Fibroblast of the aortic adventitia (primary cell): ENCODE data around the gene CFAP68. TPM values are rescaled to one million over a fixed set of nuclear protein-coding genes. Genes with fewer than 3 reads are reported as not detected.

ENCODE experiments used
- DNase-seq: peaks from one replicate; pipeline ENCODE4 v3.0.0-alpha.2; 2010; ENCODE audit warnings: low read depth
- H3K4me3 ChIP-seq: 2 replicates; pipeline ENCODE4 v1.5.1; 2011; ENCODE audit warnings: low read depth, mild to moderate bottlenecking, control low read depth, low read length, moderate library complexity
- total RNA-seq: library from RNA; depleted of rRNA; stranded (reverse); fragments of >200 nt; gene quantifications from 2 replicates; pipeline ENCODE4 v1.2.3, GENCODE V29; 2012; ENCODE audit warnings: low replicate concordance
- TF ChIP-seq, protein P1 (sequence below): IDR thresholded peaks from 2 replicates; pipeline ENCODE4 v1.5.1; 2011; ENCODE audit warnings: mild to moderate bottlenecking, low read length, control low read depth, inconsistent platforms; ENCODE audit not compliant: insufficient read depth

CFAP68 gene
- total RNA-seq, 1 donor = 14.9 TPM

GRCh38 chr11:111837366-111837891 is 41.9 kb upstream of the CFAP68 start:
- H3K4me3 ChIP-seq = no peak overlapping the region
- DNase-seq = no peak
- TF ChIP-seq, protein P1, sequence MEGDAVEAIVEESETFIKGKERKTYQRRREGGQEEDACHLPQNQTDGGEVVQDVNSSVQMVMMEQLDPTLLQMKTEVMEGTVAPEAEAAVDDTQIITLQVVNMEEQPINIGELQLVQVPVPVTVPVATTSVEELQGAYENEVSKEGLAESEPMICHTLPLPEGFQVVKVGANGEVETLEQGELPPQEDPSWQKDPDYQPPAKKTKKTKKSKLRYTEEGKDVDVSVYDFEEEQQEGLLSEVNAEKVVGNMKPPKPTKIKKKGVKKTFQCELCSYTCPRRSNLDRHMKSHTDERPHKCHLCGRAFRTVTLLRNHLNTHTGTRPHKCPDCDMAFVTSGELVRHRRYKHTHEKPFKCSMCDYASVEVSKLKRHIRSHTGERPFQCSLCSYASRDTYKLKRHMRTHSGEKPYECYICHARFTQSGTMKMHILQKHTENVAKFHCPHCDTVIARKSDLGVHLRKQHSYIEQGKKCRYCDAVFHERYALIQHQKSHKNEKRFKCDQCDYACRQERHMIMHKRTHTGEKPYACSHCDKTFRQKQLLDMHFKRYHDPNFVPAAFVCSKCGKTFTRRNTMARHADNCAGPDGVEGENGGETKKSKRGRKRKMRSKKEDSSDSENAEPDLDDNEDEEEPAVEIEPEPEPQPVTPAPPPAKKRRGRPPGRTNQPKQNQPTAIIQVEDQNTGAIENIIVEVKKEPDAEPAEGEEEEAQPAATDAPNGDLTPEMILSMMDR = no peak

DNA sequence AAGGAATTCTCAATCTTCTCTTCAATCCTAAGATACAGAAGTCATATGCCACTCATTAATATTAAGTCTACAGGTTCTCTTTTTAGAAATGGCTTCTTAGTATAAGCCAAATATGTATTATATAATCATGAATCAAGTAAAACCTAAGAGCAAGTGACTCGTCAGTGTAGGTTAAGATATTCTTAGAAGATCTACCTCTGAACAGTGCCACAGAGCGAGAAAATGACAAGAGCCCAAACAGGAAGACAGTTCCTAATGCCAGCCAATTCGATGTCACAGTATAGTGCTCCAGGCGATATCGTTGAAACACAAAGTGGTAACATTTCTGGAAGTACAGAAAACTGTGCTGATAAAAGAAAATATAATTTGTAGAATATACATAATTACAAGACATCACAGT is 41.3 kb upstream of the CFAP68 start:
- no peak for DNase-seq
- TF ChIP-seq, protein P1 = no peak
- H3K4me3 ChIP-seq = no peak overlapping the region

DNA sequence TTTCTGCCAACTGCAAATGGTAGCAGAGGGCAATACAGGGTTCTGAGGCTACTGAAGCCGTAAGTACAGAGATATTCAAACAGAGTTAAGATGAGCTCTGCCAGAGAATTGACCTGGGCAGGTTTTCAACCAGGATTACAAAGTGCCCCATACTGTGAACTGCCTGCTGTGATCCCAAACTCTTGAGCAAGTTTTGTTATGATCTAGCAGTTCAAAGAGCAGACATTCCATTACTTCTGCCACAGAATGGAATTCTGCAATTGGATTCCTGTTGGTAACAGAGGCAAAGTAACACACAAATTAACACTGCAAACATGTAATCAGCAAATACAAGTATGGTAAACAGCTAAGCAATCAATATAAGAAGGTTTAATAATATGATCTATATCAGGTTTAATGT is 39.2 kb upstream of the CFAP68 start:
- no peak overlapping the region for H3K4me3 ChIP-seq
- peak; percentile 30 for DNase-seq
- TF ChIP-seq, protein P1 = no peak

GRCh38 chr11:111841370-111842053 is 37.8 kb upstream of the CFAP68 start:
- DNase-seq = peak; percentile 94
- TF ChIP-seq, protein P1 = peak; percentile 77
- no peak overlapping the region for H3K4me3 ChIP-seq

- H3K4me3 ChIP-seq = no peak overlapping the region
- TF ChIP-seq, protein P1 = no peak
- no peak for DNase-seq
Measured at GRCh38 chr11:111843661-111844060, 35.7 kb upstream of the CFAP68 start.

GRCh38 chr11:111845276-111846028 is 33.9 kb upstream of the CFAP68 start:
- H3K4me3 ChIP-seq = no peak overlapping the region
- TF ChIP-seq, protein P1 = no peak
- DNase-seq = no peak
